ENCODE measurements around the gene SETD5. TPM values are rescaled to one million over a fixed set of nuclear protein-coding genes. Genes with fewer than 3 reads are reported as not detected.

The SETD5 gene
- polyA plus RNA-seq, 2 of the 4 experiments (the other 2 are of a cell fraction) = 41.7 to 92.3 TPM

DNA sequence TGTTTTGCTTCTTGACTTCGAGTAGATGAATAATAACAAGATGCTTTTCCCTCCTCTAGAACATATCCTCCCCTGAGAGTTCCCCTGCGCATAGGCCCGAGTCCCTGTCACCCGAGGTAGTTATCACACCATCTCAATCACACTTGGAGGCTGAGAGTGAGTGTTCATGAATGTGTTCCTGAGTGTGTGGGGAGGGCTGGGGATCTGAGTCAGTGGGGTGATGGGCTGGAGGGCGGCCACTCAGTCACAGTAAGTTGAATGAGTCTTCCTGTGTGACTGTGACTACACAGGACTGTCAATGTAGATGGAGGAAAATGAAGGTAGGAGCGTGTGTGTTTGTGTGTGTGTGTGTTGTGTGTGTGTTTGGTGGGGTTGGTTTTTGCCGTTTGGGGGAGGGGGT is 71.0 kb downstream of the SETD5 start:
- Histone ChIP-seq H3K4me2 (no peak overlapping the region), H3K27ac (no peak overlapping the region), H3K4me1 (peaks cover 4% of the 10 kb centered on the region; the same call in 2 of the 3 replicates), H3K9me3 (no peaks in the 10 kb centered on the region), H3K4me3 (no peak overlapping the region)
- DNase-seq (ENCODE audit: low read depth in 1 of 2, low spot score in 1 of 2) (no peak), FAIRE-seq (no peak), ATAC-seq (no peak)
- TF ChIP-seq MAFK (IDR thresholded peaks at IDR 0.05; ENCODE audit: partially characterized antibody) = no peak
- TF ChIP-seq KDM1A (IDR thresholded peaks at IDR 0.05; ENCODE audit: low read depth) = no peak
- TF ChIP-seq, protein P1, sequence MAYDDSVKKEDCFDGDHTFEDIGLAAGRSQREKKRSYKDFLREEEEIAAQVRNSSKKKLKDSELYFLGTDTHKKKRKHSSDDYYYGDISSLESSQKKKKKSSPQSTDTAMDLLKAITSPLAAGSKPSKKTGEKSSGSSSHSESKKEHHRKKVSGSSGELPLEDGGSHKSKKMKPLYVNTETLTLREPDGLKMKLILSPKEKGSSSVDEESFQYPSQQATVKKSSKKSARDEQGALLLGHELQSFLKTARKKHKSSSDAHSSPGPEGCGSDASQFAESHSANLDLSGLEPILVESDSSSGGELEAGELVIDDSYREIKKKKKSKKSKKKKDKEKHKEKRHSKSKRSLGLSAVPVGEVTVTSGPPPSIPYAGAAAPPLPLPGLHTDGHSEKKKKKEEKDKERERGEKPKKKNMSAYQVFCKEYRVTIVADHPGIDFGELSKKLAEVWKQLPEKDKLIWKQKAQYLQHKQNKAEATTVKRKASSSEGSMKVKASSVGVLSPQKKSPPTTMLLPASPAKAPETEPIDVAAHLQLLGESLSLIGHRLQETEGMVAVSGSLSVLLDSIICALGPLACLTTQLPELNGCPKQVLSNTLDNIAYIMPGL (CRISPR knock-in tag; IDR thresholded peaks at IDR 0.05; ENCODE audit: borderline replicate concordance) = no peak
- TF ChIP-seq, protein P2, sequence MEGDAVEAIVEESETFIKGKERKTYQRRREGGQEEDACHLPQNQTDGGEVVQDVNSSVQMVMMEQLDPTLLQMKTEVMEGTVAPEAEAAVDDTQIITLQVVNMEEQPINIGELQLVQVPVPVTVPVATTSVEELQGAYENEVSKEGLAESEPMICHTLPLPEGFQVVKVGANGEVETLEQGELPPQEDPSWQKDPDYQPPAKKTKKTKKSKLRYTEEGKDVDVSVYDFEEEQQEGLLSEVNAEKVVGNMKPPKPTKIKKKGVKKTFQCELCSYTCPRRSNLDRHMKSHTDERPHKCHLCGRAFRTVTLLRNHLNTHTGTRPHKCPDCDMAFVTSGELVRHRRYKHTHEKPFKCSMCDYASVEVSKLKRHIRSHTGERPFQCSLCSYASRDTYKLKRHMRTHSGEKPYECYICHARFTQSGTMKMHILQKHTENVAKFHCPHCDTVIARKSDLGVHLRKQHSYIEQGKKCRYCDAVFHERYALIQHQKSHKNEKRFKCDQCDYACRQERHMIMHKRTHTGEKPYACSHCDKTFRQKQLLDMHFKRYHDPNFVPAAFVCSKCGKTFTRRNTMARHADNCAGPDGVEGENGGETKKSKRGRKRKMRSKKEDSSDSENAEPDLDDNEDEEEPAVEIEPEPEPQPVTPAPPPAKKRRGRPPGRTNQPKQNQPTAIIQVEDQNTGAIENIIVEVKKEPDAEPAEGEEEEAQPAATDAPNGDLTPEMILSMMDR (IDR thresholded peaks at IDR 0.05) = no peak
- TF ChIP-seq, protein P3, sequence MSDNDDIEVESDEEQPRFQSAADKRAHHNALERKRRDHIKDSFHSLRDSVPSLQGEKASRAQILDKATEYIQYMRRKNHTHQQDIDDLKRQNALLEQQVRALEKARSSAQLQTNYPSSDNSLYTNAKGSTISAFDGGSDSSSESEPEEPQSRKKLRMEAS (IDR thresholded peaks at IDR 0.05) = no peak
- no peak for TF ChIP-seq NPAS2 (CRISPR knock-in tag; IDR thresholded peaks at IDR 0.05; ENCODE audit: borderline replicate concordance)
- TF ChIP-seq, protein P4, sequence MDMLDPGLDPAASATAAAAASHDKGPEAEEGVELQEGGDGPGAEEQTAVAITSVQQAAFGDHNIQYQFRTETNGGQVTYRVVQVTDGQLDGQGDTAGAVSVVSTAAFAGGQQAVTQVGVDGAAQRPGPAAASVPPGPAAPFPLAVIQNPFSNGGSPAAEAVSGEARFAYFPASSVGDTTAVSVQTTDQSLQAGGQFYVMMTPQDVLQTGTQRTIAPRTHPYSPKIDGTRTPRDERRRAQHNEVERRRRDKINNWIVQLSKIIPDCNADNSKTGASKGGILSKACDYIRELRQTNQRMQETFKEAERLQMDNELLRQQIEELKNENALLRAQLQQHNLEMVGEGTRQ (IDR thresholded peaks at IDR 0.05) = no peak
- TF ChIP-seq RCOR1 (IDR thresholded peaks at IDR 0.05; ENCODE audit: low read depth, low read length) = no peak
- TF ChIP-seq ESRRA (IDR thresholded peaks at IDR 0.05; ENCODE audit: borderline replicate concordance, low read length) = no peak
- no peak for TF ChIP-seq CEBPB (IDR thresholded peaks at IDR 0.05)
- TF ChIP-seq MYC (IDR thresholded peaks at IDR 0.05; ENCODE audit: borderline replicate concordance, low read length) = no peak
- TF ChIP-seq JUN (IDR thresholded peaks at IDR 0.05) = no peak
- TF ChIP-seq GATA3 (IDR thresholded peaks at IDR 0.05; ENCODE audit: borderline replicate concordance) = no peak
- no peak for TF ChIP-seq PHF8 (IDR thresholded peaks at IDR 0.05; ENCODE audit: borderline replicate concordance, low read depth)
- no peak for TF ChIP-seq HDAC2 (IDR thresholded peaks at IDR 0.05)
- no peak for TF ChIP-seq POLR2A (IDR thresholded peaks at IDR 0.05; ENCODE audit: low read length)
- TF ChIP-seq BHLHE40 (IDR thresholded peaks at IDR 0.05; ENCODE audit: low read depth, low read length) = no peak
- TF ChIP-seq, protein P5, sequence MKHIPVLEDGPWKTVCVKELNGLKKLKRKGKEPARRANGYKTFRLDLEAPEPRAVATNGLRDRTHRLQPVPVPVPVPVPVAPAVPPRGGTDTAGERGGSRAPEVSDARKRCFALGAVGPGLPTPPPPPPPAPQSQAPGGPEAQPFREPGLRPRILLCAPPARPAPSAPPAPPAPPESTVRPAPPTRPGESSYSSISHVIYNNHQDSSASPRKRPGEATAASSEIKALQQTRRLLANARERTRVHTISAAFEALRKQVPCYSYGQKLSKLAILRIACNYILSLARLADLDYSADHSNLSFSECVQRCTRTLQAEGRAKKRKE (CRISPR knock-in tag; IDR thresholded peaks at IDR 0.05; ENCODE audit: low read depth) = no peak
- TF ChIP-seq NFE2L2 (conservative IDR thresholded peaks at IDR 0.05; ENCODE audit: low read length) = no peak
- CTCF ChIA-PET = interaction anchor here (0.9 kb wide), 1 partner anchor 17 kb away, joined by 4 read pairs; no protein-coding TSS in a partner anchor
- WGBS (ENCODE audit: missing lambda C conversion rate) = 84% methylated on average over 7 of the region's 7 CpGs
- POLR2A ChIA-PET = no interaction called here

DNA sequence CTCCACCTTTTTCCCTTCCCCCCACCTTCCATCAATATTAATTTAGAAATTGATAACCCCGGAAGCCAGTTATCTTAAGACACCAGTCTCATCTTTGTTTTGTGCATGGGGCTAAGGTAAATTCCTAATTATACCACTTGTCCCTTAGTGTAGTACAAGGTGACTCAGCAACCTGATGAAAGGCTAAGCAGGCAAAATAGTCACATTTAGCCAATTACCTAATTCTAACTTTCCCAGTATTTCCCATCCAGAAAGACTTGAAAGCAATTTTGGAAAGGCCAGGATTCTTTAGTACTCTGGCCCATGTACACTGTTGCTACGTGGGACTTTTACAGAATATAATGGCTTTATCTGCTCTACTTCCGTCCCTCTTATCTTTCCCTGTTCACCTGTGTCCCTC is 72.6 kb downstream of the SETD5 start:
- DNase-seq (ENCODE audit: low read depth in 1 of 2, low spot score in 1 of 2) (no peak), ATAC-seq (no peak), FAIRE-seq (no peak)
- TF ChIP-seq, protein P6, sequence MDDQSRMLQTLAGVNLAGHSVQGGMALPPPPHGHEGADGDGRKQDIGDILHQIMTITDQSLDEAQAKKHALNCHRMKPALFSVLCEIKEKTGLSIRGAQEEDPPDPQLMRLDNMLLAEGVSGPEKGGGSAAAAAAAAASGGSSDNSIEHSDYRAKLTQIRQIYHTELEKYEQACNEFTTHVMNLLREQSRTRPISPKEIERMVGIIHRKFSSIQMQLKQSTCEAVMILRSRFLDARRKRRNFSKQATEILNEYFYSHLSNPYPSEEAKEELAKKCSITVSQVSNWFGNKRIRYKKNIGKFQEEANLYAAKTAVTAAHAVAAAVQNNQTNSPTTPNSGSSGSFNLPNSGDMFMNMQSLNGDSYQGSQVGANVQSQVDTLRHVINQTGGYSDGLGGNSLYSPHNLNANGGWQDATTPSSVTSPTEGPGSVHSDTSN (IDR thresholded peaks at IDR 0.05) = no peak
- TF ChIP-seq HEYL (CRISPR knock-in tag; IDR thresholded peaks at IDR 0.05) = no peak
- no peak for TF ChIP-seq FOSL2 (IDR thresholded peaks at IDR 0.05)
- TF ChIP-seq FOSL2 (CRISPR knock-in tag; IDR thresholded peaks at IDR 0.05) = no peak
- TF ChIP-seq MAZ (IDR thresholded peaks at IDR 0.05; ENCODE audit: borderline replicate concordance, low read depth, low read length) = no peak
- no peak for TF ChIP-seq KDM5A (IDR thresholded peaks at IDR 0.05)
- no peak overlapping the region for H3K4me2 ChIP-seq
- WGBS (ENCODE audit: missing lambda C conversion rate) = 94% methylated on average over 3 of the region's 3 CpGs
- H3K4me1 ChIP-seq = peaks cover 4% of the 10 kb centered on the region; the same call in 2 of the 3 replicates
- no peak overlapping the region for H3K4me3 ChIP-seq
- H3K9me3 ChIP-seq = no peaks in the 10 kb centered on the region
- CTCF ChIA-PET = interaction anchor here (1.7 kb wide), 1 partner anchor 170 kb away, joined by 3 read pairs; no protein-coding TSS in a partner anchor
- H3K27ac ChIP-seq = no peak overlapping the region
- POLR2A ChIA-PET = no interaction called here

All from A549 (cell line).